ENCODE results near the gene PRDM16. TPM values are rescaled to one million over a fixed set of nuclear protein-coding genes. Genes with fewer than 3 reads are reported as not detected.

Gene PRDM16
- polyA plus RNA-seq, 2 of the 4 experiments (the other 2 are of a cell fraction), result 0.03 to 0.35 TPM

DNA sequence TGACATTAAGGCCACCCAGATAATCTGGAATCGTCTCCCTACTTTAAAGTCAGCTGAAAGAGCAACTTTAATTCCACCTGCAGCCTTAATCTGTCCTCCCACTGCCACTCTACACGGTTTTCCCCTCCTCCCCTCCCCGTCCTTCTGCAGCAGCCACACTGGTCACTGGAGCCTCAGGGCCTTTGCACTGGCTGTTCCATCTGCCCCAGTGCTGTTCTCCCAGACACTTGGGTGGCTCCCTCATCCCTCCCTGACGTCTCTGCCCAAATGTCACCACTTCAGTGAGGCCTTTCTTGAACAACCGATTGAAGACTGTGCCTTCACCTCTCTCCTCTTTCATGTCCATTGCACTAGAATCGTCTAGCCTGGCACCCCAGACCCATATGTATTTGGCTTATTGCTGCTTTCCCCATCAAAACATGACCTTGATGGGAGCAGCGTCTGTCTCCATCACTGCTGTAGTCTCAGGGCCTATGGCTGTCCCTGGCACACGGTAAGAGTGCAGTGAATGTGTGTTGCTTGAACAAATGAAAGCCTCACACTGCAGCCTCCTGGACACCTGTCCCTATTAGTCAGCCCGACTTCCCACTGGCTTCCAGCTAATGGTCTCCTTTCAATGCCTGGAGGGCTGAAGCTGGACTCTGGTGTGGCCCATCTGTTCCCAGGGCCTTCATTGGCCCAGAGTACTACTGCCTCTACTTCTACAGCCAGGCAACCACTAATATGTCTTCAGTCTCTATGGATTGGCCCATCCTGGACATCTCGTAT lies 10.6 kb upstream of the PRDM16 start (continued):
- no peak for TF ChIP-seq HEYL (CRISPR knock-in tag; IDR thresholded peaks at IDR 0.05)

DNA sequence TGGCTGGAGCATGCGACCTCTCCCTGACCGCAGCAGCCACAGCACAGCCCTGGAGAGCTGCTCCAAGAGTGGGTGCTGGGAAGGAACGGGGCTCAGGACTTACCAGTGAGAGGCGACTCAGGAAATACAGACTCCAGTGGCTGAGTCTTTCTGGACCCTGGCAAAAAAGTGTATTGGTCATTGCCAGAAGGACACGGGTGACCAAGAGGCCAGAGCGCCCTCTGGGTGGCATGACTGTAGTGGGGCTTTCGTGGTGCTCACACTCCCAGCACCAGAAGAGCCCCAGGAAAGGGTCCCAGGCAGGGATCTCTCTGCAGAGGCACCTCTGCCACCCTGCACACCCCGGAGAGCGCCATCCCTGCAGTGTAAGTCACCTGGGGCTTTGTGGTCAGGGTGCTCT lies 8.9 kb upstream of the PRDM16 start:
- Histone ChIP-seq H3K4me1 (no peaks in the 10 kb centered on the region), H3K9me3 (no peaks in the 10 kb centered on the region), H3K4me3 (no peak overlapping the region), H3K27ac (no peak overlapping the region), H3K4me2 (no peak overlapping the region)
- ChIA-PET CTCF (no interaction called here), POLR2A (no interaction called here)
- FAIRE-seq (no peak), DNase-seq (ENCODE audit: low read depth in 1 of 2, low spot score in 1 of 2) (no peak), ATAC-seq (no peak)
- no peak for TF ChIP-seq FOSL2 (IDR thresholded peaks at IDR 0.05)
- TF ChIP-seq FOSL2 (CRISPR knock-in tag; IDR thresholded peaks at IDR 0.05), result no peak
- TF ChIP-seq, protein P1, sequence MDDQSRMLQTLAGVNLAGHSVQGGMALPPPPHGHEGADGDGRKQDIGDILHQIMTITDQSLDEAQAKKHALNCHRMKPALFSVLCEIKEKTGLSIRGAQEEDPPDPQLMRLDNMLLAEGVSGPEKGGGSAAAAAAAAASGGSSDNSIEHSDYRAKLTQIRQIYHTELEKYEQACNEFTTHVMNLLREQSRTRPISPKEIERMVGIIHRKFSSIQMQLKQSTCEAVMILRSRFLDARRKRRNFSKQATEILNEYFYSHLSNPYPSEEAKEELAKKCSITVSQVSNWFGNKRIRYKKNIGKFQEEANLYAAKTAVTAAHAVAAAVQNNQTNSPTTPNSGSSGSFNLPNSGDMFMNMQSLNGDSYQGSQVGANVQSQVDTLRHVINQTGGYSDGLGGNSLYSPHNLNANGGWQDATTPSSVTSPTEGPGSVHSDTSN (IDR thresholded peaks at IDR 0.05), result no peak
- no peak for TF ChIP-seq HEYL (CRISPR knock-in tag; IDR thresholded peaks at IDR 0.05)
- TF ChIP-seq, protein P2, sequence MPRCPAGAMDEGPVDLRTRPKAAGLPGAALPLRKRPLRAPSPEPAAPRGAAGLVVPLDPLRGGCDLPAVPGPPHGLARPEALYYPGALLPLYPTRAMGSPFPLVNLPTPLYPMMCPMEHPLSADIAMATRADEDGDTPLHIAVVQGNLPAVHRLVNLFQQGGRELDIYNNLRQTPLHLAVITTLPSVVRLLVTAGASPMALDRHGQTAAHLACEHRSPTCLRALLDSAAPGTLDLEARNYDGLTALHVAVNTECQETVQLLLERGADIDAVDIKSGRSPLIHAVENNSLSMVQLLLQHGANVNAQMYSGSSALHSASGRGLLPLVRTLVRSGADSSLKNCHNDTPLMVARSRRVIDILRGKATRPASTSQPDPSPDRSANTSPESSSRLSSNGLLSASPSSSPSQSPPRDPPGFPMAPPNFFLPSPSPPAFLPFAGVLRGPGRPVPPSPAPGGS (IDR thresholded peaks at IDR 0.05), result no peak
- WGBS (ENCODE audit: missing lambda C conversion rate), result no CpG with 5 or more reads among the region's 9 CpGs

DNA sequence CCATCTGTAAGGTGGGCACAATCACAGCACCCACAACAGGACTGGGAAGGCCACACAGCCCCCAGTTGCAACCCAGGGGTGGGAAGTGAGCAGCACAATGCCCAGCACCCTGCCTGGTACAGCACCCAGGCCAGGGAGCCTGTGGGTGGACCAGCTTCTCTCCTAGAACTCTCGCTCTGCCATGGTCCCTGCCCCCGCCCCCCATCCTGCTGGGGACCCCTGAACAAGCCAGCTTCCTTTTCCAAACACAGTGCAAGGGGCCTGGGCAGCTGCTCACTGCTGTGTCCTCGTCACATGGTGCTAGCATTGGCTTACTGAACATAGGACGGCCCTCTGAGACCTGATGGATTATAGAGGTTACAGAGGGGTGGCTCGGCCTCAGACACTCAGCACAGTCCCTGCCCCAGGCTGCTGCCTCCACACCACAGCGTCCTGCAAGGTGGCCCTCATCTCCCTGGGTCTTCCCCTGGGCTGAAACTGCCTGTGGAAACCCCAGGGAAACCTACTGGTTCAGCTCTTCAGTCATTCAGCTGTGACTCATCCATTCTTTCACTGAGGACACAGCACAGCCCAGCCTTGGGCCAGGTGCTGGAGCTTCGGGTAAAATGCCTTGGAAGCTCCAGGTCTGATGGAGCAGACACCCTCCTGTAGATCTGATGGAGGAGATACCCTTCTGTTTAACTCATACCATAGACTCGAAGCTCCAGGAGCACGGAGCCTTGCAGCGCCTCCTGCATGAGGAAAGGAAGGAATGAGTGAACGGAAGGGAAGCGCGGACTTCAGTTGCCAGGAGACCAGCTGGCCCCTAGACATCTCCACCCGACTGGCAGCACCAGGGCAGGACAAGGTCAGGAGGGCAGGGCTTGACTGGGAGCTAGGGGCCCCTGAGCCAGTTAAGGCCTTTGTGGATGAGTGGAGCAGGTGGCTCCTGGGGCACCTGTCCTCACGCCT lies 8.1 kb upstream of the PRDM16 start:
- H3K27ac ChIP-seq, result no peak overlapping the region
- peak; percentile 33 to 52; a peak in 2 of 6 replicates for ATAC-seq
- POLR2A ChIA-PET, result no interaction called here
- no peaks in the 10 kb centered on the region for H3K9me3 ChIP-seq
- CTCF ChIA-PET, result no interaction called here
- WGBS (ENCODE audit: missing lambda C conversion rate), result 48% methylated on average over 8 of the region's 15 CpGs
- no peak overlapping the region for H3K4me3 ChIP-seq
- FAIRE-seq, result no peak
- H3K4me1 ChIP-seq, result no peaks in the 10 kb centered on the region
- TF ChIP-seq POLR2AphosphoS2 (conservative IDR thresholded peaks at IDR 0.05; ENCODE audit: low read length) (no peak), NR3C1 (IDR thresholded peaks at IDR 0.05) (no peak), MYC (IDR thresholded peaks at IDR 0.05; ENCODE audit: borderline replicate concordance, low read length) (no peak), HEYL (CRISPR knock-in tag; IDR thresholded peaks at IDR 0.05) (no peak), EHMT2 (IDR thresholded peaks at IDR 0.05; ENCODE audit: low read depth) (no peak), ZNF302 (CRISPR knock-in tag; IDR thresholded peaks at IDR 0.05) (no peak), RFX5 (IDR thresholded peaks at IDR 0.05) (no peak), TFCP2L1 (CRISPR knock-in tag; IDR thresholded peaks at IDR 0.05) (no peak)
- TF ChIP-seq, protein P2 (IDR thresholded peaks at IDR 0.05), result no peak
- TF ChIP-seq, protein P3, sequence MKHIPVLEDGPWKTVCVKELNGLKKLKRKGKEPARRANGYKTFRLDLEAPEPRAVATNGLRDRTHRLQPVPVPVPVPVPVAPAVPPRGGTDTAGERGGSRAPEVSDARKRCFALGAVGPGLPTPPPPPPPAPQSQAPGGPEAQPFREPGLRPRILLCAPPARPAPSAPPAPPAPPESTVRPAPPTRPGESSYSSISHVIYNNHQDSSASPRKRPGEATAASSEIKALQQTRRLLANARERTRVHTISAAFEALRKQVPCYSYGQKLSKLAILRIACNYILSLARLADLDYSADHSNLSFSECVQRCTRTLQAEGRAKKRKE (CRISPR knock-in tag; IDR thresholded peaks at IDR 0.05; ENCODE audit: low read depth), result no peak
- no peak for DNase-seq (ENCODE audit: low read depth in 1 of 2, low spot score in 1 of 2)
- no peak overlapping the region for H3K4me2 ChIP-seq

DNA sequence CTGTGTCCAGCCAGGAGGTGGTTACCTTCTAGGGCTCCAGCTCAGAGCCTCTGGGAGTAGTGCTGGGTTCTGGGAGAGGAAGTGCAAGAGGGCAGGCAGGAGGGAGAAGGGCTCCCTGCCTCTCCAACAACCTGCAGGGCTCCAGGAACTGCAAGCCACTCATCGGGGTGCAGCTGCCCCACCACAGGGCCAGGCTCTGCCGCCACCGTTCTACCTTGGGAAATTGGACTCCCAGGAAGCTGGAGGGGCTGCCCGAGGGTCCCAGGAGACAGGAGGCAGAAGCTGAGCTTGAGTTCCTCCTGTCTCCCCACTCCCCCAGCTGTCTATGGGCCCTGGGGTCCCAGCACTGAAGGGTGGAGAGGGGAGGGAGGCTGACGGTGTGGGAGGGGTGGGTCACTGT lies 7.4 kb upstream of the PRDM16 start:
- ChIA-PET POLR2A (no interaction called here), CTCF (no interaction called here)
- Histone ChIP-seq H3K27ac (no peak overlapping the region), H3K4me3 (no peak overlapping the region), H3K4me2 (no peak overlapping the region), H3K4me1 (no peaks in the 10 kb centered on the region), H3K9me3 (no peaks in the 10 kb centered on the region)
- TF ChIP-seq HEYL (CRISPR knock-in tag; IDR thresholded peaks at IDR 0.05) (no peak), RCOR1 (IDR thresholded peaks at IDR 0.05; ENCODE audit: low read depth, low read length) (no peak), HDAC2 (IDR thresholded peaks at IDR 0.05) (no peak), CBX8 (IDR thresholded peaks at IDR 0.05) (no peak), JUNB (IDR thresholded peaks at IDR 0.05) (no peak), JUN (IDR thresholded peaks at IDR 0.05) (no peak), RAD21 (conservative IDR thresholded peaks at IDR 0.05 in 1 of 2, IDR thresholded peaks at IDR 0.05 in 1 of 2) (no peak)
- TF ChIP-seq, protein P4, sequence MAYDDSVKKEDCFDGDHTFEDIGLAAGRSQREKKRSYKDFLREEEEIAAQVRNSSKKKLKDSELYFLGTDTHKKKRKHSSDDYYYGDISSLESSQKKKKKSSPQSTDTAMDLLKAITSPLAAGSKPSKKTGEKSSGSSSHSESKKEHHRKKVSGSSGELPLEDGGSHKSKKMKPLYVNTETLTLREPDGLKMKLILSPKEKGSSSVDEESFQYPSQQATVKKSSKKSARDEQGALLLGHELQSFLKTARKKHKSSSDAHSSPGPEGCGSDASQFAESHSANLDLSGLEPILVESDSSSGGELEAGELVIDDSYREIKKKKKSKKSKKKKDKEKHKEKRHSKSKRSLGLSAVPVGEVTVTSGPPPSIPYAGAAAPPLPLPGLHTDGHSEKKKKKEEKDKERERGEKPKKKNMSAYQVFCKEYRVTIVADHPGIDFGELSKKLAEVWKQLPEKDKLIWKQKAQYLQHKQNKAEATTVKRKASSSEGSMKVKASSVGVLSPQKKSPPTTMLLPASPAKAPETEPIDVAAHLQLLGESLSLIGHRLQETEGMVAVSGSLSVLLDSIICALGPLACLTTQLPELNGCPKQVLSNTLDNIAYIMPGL (CRISPR knock-in tag; IDR thresholded peaks at IDR 0.05; ENCODE audit: borderline replicate concordance), result no peak
- TF ChIP-seq, protein P5, sequence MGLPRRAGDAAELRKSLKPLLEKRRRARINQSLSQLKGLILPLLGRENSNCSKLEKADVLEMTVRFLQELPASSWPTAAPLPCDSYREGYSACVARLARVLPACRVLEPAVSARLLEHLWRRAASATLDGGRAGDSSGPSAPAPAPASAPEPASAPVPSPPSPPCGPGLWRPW (IDR thresholded peaks at IDR 0.05), result no peak
- no peak for FAIRE-seq
- no peak for ATAC-seq
- DNase-seq (ENCODE audit: low read depth in 1 of 2, low spot score in 1 of 2), result no peak
- no CpG with 5 or more reads among the region's 5 CpGs for WGBS (ENCODE audit: missing lambda C conversion rate)

Data from A549 (cell line).